IPS-15b (cell line): ENCODE data around the gene TPM4.

Source experiments
- H3K27me3 ChIP-seq: one replicate; pipeline ENCODE4 v1.6.1; 2013; ENCODE audit warnings: low read length; ENCODE audit not compliant: control insufficient read depth, insufficient read depth
- H3K36me3 ChIP-seq: one replicate; pipeline ENCODE4 v1.6.1; 2013; ENCODE audit warnings: low read length; ENCODE audit not compliant: control insufficient read depth, insufficient read depth
- H3K4me1 ChIP-seq: one replicate; pipeline ENCODE4 v1.6.1; 2013; ENCODE audit warnings: mild to moderate bottlenecking, low read length; ENCODE audit not compliant: control insufficient read depth, insufficient read depth
- H3K4me3 ChIP-seq: one replicate; pipeline ENCODE4 v1.5.1; 2013; ENCODE audit warnings: low read depth, low read length
- H3K9ac ChIP-seq: one replicate; pipeline ENCODE4 v1.6.1; 2013; ENCODE audit warnings: low read depth, mild to moderate bottlenecking, low read length
- H3K9me3 ChIP-seq: one replicate; pipeline ENCODE4 v1.6.1; 2013; ENCODE audit warnings: mild to moderate bottlenecking, low read length; ENCODE audit not compliant: control insufficient read depth, insufficient read depth

Gene TPM4

DNA sequence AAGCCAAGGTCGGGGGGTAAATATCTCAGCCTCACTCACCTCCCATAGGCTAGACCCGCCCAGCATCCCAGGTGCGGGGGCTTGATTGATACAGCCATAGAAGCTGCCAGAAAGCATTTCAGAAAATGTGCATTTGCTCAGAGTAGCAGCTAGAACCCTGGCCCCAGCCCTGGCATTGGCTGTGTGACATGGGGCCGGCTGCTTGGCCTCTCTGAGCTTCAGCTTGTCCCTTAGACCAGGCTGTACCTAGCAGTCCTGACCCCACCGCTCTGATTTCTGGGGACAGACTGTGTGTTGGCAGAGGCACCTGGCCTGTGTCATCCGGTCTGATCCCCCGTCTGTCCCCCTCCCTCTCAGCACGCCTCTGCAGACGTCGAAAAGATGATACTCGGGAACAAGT is 50.8 kb downstream of the TPM4 start:
- Histone ChIP-seq H3K9me3 (no peaks in the 10 kb centered on the region), H3K36me3 (peaks cover 80% of the 10 kb centered on the region), H3K9ac (no peak overlapping the region), H3K27me3 (no peaks in the 10 kb centered on the region), H3K4me3 (no peak overlapping the region), H3K4me1 (no peaks in the 10 kb centered on the region)

DNA sequence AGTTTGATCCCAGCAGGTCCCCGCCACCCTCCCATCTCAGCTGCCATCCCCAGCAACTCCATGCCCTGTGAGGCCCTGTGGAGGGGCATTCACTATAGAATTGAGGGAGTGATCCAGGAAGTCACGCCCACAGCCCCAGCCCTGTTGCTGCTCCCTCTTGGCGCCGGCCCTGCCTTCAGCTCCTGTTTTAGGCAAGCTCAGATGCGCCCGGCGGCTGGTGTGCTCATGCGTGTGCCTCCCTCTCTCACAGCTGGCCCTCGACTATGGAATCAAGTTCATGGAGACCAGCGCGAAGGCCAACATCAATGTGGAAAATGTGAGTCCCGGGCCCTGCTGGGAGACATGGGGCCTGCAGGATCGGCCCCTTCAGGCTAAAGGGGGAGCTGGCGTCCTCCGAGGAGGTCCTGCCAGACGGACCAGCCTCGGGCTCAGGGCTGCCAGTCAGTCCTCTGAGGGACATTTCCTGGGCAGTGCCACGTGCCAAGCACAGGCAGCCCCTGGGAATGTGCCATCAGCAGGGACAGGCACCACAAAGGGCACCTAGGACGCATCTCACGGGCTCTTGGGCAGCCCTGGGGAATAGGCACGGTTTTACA is 51.6 kb downstream of the TPM4 start:
- H3K4me3 ChIP-seq = no peak overlapping the region
- H3K4me1 ChIP-seq = no peaks in the 10 kb centered on the region
- peaks cover 81% of the 10 kb centered on the region for H3K36me3 ChIP-seq
- H3K27me3 ChIP-seq = no peaks in the 10 kb centered on the region
- no peaks in the 10 kb centered on the region for H3K9me3 ChIP-seq
- no peak overlapping the region for H3K9ac ChIP-seq

DNA sequence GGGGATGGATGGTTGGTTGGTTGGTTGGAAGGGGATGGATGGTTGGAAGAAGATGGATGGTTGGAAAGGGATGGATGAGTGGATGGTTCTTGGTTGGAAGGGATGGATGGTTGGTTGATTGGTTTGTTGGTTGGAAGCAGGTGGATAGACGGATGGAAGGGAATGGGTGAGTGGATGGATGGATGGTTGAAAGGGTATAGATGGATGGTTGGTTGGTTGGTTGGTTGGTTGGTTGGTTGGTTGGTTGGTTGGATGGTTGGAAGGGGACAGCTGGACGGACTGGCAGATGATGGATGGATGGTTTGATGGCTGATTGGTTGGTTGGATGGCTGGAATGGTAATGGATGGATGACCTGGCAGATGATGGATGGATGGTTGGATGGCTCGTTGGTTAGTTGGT is 55.4 kb downstream of the TPM4 start:
- Histone ChIP-seq H3K9ac (no peak overlapping the region), H3K27me3 (no peaks in the 10 kb centered on the region), H3K36me3 (peaks cover 63% of the 10 kb centered on the region), H3K4me3 (no peak overlapping the region), H3K4me1 (peaks cover 2% of the 10 kb centered on the region), H3K9me3 (no peaks in the 10 kb centered on the region)

DNA sequence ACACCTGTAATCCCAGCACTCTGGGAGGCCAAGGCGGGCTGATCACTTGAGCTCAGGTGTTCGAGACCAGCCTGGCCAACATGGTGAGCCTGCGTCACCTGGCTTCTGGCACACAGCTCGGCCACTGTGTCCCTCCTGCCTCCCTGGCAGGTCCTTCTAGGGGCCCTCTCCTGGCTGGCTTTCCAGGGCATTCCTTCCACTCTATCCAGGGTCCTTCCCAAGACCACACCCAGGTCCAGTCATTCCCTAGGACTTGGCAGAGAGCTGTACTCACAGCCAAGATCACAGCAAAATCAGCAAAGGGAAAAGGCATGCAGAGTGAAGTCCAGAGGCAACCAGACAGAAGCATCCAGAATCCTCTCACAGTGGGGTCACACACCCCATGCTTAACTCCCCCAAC is 57.5 kb downstream of the TPM4 start:
- Histone ChIP-seq H3K27me3 (no peaks in the 10 kb centered on the region), H3K9me3 (no peaks in the 10 kb centered on the region), H3K4me1 (peaks cover 2% of the 10 kb centered on the region), H3K9ac (no peak overlapping the region), H3K36me3 (peaks cover 42% of the 10 kb centered on the region), H3K4me3 (no peak overlapping the region)

DNA sequence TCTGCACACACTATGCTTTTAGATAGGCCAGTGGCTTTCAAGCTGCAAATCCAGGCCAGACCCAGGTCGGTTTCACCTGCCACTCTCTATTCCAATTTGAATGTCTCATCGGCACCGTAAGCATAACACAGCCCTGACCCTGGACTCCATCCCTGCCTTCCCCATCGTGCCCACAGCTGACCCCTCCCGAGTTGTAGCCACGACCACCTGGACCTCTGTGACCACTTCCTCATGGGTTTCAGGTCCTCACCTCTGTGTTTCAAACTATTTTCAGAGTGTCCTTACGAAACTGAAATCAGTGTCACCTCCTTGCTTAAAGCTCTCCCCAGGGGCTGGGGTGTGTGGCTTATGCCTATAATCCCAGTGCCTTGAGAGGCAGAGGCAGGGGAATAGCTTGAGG is 58.2 kb downstream of the TPM4 start:
- Histone ChIP-seq H3K9ac (no peak overlapping the region), H3K4me1 (peaks cover 2% of the 10 kb centered on the region), H3K4me3 (no peak overlapping the region), H3K9me3 (no peaks in the 10 kb centered on the region), H3K36me3 (peaks cover 35% of the 10 kb centered on the region), H3K27me3 (no peaks in the 10 kb centered on the region)

DNA sequence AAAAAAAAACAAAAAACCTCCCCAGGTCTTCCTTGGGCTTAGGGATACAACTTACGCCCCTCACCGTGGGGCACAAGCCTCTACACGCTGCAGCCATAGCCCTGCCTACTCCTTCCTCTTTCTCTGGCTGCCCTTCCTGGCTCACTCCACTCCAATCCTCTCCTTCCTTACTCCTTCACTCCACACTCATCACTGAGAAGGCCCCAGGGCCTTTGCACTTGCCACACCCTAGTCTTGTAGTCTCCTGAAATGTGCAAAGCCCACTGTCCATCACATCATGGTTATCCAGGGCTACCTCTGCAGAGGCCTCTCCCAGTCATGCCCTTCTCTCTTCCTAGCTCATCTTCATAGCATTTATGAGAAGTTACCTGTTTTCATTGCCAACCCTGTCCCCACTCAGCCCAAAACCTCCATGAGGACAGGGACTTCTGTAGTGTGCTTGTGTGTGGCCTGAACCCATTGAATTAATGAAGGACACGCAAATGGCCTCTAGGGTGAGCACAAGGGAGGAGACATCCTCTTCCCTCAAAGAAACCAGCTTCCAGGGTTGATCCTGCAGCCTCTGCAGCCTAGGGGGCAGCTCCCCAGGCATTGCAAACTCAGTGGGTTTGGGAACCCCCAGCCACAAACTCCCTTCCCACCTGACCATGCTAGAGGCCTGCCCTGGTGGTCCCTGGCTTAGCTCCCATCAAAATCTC is 59.3 kb downstream of the TPM4 start:
- H3K9ac ChIP-seq = no peak overlapping the region
- no peak overlapping the region for H3K4me3 ChIP-seq
- H3K4me1 ChIP-seq = peaks cover 2% of the 10 kb centered on the region

DNA sequence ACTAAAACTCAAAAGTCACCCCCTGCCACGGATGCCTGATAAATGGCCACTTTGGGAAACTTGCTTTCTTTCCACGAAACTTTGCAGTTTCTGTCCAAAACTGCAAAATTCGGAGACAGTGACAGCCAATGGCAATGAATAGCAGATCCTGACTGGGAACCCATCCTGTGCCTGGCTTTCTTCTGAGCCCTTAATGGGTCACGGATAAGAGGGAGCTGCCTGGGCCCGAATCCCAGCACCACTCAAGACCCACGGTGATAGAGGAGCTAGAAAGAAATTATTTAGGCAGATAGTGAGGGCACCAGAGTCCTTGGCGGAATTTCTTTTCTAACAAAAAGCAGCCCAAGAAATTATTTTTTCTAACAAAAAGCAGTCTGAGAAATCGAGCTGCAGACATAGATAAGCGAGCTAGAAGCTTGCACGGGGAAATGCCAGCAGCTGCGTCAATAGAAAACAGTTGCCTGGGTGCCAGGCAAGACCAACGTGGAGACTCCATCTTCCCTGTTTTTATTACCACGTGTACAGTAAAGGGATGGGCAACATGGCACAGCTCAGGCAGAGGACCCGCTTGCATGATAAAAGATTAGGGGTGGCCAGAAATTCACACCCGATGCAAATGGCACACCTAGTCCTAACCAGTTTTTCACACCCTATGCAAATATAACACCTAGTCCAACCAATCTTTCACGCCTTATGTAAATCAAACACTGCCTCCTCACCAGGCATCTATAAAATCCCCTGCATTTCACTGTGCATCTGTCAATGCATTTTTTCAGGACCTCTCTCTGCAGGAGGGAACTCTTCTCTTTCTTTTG is 60.1 kb downstream of the TPM4 start:
- Histone ChIP-seq H3K9ac (no peak overlapping the region), H3K4me1 (peaks cover 2% of the 10 kb centered on the region), H3K27me3 (no peaks in the 10 kb centered on the region), H3K9me3 (no peaks in the 10 kb centered on the region), H3K4me3 (no peak overlapping the region), H3K36me3 (peaks cover 22% of the 10 kb centered on the region)

More for the DNA sequence above, 59.3 kb downstream of the TPM4 start:
- peaks cover 27% of the 10 kb centered on the region for H3K36me3 ChIP-seq
- H3K27me3 ChIP-seq = no peaks in the 10 kb centered on the region
- no peaks in the 10 kb centered on the region for H3K9me3 ChIP-seq

DNA sequence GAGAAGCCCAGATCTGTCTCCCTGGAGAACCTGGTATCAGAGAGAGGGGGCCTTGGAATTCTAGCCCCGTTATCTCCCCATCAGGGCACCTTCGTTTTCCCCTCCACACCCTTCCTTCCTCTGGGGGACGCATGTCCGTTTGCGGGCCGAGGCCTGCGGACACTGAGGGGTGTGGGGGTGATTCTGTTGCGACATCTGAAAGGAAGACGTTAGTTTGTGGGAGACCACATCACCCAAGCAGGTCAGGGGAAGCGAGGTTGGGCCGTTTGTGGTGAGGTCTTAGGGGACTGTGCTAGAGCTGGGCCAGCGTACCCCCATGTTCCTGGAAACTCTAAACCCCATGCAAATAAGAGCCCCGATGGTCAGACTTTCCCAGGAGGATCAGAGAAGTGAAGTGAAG is 63.5 kb downstream of the TPM4 start:
- H3K4me1 ChIP-seq = peaks cover 4% of the 10 kb centered on the region
- H3K9ac ChIP-seq = no peak overlapping the region
- H3K9me3 ChIP-seq = no peaks in the 10 kb centered on the region

DNA sequence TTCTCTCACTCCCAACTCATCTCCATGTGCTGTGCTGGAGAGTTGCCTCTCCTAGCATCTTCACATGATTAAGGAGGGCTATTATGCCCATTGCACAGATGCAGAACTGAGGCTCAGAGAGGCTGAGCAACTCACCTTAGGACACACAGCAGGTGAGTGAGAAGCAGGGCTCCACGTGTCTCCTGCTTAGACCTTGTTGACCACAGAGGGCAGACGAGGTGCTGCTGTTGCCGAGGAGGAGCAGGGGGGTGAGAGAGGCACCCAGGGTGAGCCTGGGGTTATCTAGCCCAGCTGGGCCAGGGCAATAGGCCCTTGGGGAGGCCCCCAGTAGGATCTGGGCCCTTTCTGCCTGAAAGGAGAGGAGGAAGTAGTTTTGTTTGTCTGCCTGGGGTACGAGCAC is 64.7 kb downstream of the TPM4 start:
- H3K4me3 ChIP-seq = no peak overlapping the region
- no peaks in the 10 kb centered on the region for H3K36me3 ChIP-seq
- no peaks in the 10 kb centered on the region for H3K27me3 ChIP-seq
- H3K9ac ChIP-seq = no peak overlapping the region
- no peaks in the 10 kb centered on the region for H3K9me3 ChIP-seq
- peaks cover 4% of the 10 kb centered on the region for H3K4me1 ChIP-seq

More for the DNA sequence above, 63.5 kb downstream of the TPM4 start:
- no peak overlapping the region for H3K4me3 ChIP-seq
- H3K27me3 ChIP-seq = no peaks in the 10 kb centered on the region
- H3K36me3 ChIP-seq = no peaks in the 10 kb centered on the region

DNA sequence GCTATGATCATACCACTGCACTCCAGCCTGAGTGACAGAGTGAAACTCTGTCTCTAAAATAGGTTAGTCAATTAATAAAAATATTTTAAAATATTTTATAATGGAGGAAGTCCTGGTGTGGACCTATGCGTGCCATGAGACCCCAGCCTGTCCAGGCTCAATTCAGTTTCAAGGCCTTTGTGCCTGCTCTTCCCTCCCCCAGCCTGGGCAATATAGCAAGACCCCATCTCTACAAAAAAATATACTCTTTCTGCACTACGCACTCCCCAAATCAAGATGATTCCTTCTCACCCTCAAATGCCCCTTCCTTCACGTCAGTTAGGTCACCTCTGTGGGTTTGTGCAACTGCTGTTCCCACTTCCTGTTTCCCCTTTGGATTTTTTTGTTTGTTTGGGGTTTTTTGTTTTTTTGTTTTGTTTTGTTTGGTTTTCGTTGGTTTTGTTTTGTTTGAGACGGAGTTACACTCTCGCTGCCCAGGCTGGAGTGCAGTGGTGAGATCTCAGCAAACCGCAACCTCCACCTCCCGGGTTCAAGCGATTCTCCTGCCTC is 65.8 kb downstream of the TPM4 start:
- no peaks in the 10 kb centered on the region for H3K36me3 ChIP-seq
- no peak overlapping the region for H3K4me3 ChIP-seq
- no peaks in the 10 kb centered on the region for H3K9me3 ChIP-seq
- no peak overlapping the region for H3K9ac ChIP-seq
- peaks cover 2% of the 10 kb centered on the region for H3K4me1 ChIP-seq
- no peaks in the 10 kb centered on the region for H3K27me3 ChIP-seq

DNA sequence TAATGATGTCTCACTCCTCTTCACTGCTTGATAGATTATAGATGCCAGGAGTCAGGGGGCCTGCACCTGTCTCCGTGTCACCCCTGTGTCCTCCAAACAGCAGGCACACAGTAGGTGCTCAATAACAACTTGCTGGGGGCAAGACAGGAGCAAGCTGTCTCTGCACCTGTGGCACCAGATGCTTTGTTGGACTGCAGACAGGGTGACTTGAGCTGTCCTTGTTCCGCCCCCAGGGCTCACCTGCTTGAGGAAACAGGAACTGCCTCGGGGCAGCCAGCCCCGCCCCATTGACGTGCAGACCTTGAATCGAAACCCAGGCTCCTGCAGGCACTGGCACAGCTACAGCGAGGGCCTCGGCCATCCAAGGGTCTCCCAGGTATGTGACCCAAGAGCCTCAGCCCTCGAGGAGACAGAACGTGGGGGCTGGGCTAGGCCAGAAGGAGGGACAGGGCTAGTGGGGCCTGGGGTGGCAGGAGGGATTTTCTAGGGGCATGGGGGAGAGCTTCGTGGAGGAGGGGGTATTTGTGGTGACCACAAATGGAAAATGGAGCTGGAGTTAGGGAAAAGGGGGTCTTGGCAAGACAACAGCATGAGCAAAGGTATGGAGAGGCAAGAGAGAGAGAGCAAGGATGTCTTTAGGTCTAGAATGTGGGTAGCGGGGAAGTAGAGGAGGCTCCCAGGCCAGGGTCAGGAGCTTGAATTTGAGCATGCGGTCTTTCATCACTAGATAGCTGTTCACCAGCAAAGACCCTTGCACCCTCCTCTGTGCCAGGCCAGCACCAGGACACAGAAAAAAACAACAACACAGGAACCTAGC is 67.3 kb downstream of the TPM4 start, which contains the start of gene HSH2D:
HSH2D (plus strand) TSS at position 287 of the 817 bp plus-strand sequence. CDS start 5,066 bp downstream, outside the sequence.
- no peaks in the 10 kb centered on the region for H3K36me3 ChIP-seq
- H3K9ac ChIP-seq = peak within 1 kb of the TSS; percentile 17
- no peak within 1 kb of the TSS for H3K4me3 ChIP-seq
- no peaks in the 10 kb centered on the region for H3K9me3 ChIP-seq
- no peaks in the 10 kb centered on the region for H3K27me3 ChIP-seq
- peaks cover 2% of the 10 kb centered on the region for H3K4me1 ChIP-seq
